Right lobe of liver (tissue), 4 donors: ENCODE results near the gene SYT3.

ENCODE experiments used
- POLR2A ChIP-seq: fragments of 450-650 bp; IDR thresholded peaks from one replicate; pipeline ENCODE4 v1.6.1; 2017; ENCODE audit warnings: antibody characterized with exemption, mild to moderate bottlenecking
- TF ChIP-seq, protein P1 (sequence below), 4 donors: fragments of 200-600 bp in 3 of 4; fragments of 450-650 bp in 1 of 4; IDR thresholded peaks; one replicate each; pipeline versions ENCODE4 v1.5.1 to v1.8.0; 2016 to 2022; ENCODE audit warnings: antibody characterized with exemption in 4 of 4, mild to moderate bottlenecking in 2 of 4
- donor health status: DM: no; HTN: no; CAD: no.
- donor health status: DM: no; HTN: no; CAD: no.
- donor health status: DM: no; HTN: yes; CAD: no.

DNA sequence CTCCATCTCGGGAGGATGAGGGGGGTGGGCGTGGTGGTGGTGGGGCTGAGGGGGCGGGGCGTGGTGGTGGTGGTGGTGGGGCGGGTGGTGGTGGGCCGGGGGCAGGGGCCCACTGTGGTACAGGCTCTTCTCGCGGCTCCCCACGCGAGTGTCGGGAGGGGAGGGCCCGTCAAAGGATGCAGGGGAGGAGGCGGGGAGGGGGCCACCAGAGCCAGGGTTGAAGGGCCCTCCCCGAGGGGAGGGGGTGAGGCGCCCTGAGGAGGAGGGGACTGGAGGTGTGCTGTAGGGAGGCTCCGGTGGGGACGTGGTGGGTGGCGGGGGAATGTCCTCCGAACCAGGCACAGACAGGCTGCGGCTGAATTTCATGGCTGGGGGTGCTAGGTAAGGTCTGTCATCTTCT is 29.2 kb upstream of the SYT3 start:
- TF ChIP-seq, protein P1, sequence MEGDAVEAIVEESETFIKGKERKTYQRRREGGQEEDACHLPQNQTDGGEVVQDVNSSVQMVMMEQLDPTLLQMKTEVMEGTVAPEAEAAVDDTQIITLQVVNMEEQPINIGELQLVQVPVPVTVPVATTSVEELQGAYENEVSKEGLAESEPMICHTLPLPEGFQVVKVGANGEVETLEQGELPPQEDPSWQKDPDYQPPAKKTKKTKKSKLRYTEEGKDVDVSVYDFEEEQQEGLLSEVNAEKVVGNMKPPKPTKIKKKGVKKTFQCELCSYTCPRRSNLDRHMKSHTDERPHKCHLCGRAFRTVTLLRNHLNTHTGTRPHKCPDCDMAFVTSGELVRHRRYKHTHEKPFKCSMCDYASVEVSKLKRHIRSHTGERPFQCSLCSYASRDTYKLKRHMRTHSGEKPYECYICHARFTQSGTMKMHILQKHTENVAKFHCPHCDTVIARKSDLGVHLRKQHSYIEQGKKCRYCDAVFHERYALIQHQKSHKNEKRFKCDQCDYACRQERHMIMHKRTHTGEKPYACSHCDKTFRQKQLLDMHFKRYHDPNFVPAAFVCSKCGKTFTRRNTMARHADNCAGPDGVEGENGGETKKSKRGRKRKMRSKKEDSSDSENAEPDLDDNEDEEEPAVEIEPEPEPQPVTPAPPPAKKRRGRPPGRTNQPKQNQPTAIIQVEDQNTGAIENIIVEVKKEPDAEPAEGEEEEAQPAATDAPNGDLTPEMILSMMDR (IDR thresholded peaks at IDR 0.05) = no peak
- TF ChIP-seq POLR2A = no peak
